22Rv1 (cell line): ENCODE measurements around the gene CHKA.

Source experiments
- ZFX ChIP-seq: fragments of 450-650 bp; IDR thresholded peaks from 2 replicates; pipeline ENCODE4 v1.6.1; 2017; ENCODE audit warnings: antibody characterized with exemption, borderline replicate concordance
- TF ChIP-seq, protein P1 (sequence below): fragments of 450-650 bp; IDR thresholded peaks from 2 replicates; pipeline ENCODE4 v1.5.1; 2017; ENCODE audit warnings: mild to moderate bottlenecking

DNA sequence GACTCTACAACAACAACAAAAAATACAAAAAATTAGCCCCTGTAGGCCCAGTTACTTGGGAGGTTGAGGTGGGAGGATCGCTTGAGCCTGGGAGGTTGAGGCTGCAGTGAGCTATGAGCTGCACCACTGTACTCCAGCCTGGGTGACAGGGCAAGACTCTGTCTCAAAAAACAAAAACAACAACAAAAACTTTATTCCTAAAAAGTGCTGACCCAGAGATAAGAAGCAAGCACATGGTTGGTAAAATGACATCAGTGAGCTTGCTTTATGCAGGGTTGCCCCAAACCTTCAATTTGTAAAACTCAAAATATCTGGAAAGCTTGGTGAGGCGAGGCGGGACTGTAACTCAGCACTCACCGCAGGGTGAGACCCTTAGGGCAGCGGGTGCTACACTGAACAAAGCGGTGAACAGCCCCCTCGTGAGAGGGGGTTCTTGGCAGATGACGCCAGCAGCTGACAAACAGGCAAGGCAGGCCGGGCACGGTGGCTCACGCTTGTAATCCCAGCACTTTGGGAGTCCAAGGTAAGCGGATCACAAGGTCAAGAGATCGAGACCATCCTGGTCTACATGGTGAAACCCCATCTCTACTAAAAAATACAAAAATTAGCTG, 85.8 kb downstream of the CHKA start:
- TF ChIP-seq, protein P1, sequence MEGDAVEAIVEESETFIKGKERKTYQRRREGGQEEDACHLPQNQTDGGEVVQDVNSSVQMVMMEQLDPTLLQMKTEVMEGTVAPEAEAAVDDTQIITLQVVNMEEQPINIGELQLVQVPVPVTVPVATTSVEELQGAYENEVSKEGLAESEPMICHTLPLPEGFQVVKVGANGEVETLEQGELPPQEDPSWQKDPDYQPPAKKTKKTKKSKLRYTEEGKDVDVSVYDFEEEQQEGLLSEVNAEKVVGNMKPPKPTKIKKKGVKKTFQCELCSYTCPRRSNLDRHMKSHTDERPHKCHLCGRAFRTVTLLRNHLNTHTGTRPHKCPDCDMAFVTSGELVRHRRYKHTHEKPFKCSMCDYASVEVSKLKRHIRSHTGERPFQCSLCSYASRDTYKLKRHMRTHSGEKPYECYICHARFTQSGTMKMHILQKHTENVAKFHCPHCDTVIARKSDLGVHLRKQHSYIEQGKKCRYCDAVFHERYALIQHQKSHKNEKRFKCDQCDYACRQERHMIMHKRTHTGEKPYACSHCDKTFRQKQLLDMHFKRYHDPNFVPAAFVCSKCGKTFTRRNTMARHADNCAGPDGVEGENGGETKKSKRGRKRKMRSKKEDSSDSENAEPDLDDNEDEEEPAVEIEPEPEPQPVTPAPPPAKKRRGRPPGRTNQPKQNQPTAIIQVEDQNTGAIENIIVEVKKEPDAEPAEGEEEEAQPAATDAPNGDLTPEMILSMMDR, result no peak
- no peak for TF ChIP-seq ZFX
